Esophagus mucosa (tissue), 1 donor: ENCODE results near the gene SOX18. TPM values are rescaled to one million over a fixed set of nuclear protein-coding genes. Genes with fewer than 3 reads are reported as not detected.

ENCODE experiments used
- ATAC-seq: fragments of 200-7000 bp; cut with Tn5 transposase; one replicate; pipeline ENCODE4 v1.9.1; 2020
- total RNA-seq: library from RNA; stranded (reverse); gene quantifications from one replicate; pipeline ENCODE4 v1.2.4, GENCODE V29; 2023
- donor health status: DM: yes; HTN: yes; CAD: no.

SOX18 gene
- total RNA-seq, 1 donor from 2014 or later: 5.4 TPM

- ATAC-seq: no peak
Observed at GRCh38 chr20:64080013-64080812, 30.8 kb upstream of the SOX18 start, which contains the start of gene OPRL1. OPRL1 (plus strand) TSS chr20:64080082; CDS start chr20:64092721, 12,639 bp downstream.

- peak; percentile 22 for ATAC-seq
Observed at GRCh38 chr20:64079273-64080012, 30.0 kb upstream of the SOX18 start, which contains the start of gene RGS19. RGS19 (minus strand) TSS chr20:64079518; CDS start chr20:64076886, 2,632 bp downstream.

GRCh38 chr20:64078934-64079272 is 29.5 kb upstream of the SOX18 start:
- no peak for ATAC-seq

GRCh38 chr20:64077876-64078551 is 28.6 kb upstream of the SOX18 start:
- ATAC-seq: peak; percentile 15

- no peak for ATAC-seq
Observed at GRCh38 chr20:64077541-64077875, 28.1 kb upstream of the SOX18 start.

- peak; percentile 1 for ATAC-seq
Observed at GRCh38 chr20:64077094-64077493, 27.7 kb upstream of the SOX18 start.

GRCh38 chr20:64076061-64076997 is 26.9 kb upstream of the SOX18 start:
- ATAC-seq: no peak

GRCh38 chr20:64075556-64075955 is 26.1 kb upstream of the SOX18 start:
- no peak for ATAC-seq

- ATAC-seq: no peak
Observed at GRCh38 chr20:64074963-64075362, 25.5 kb upstream of the SOX18 start.

- ATAC-seq: peak; percentile 11
Observed at GRCh38 chr20:64074184-64074789, 24.8 kb upstream of the SOX18 start.

GRCh38 chr20:64073476-64074183 is 24.2 kb upstream of the SOX18 start:
- ATAC-seq: no peak

- no peak for ATAC-seq
Observed at GRCh38 chr20:64072498-64073063, 23.1 kb upstream of the SOX18 start.

GRCh38 chr20:64071341-64072332 is 22.2 kb upstream of the SOX18 start:
- ATAC-seq: no peak

GRCh38 chr20:64070244-64070993 is 21.0 kb upstream of the SOX18 start:
- no peak for ATAC-seq

GRCh38 chr20:64069614-64070243 is 20.3 kb upstream of the SOX18 start:
- ATAC-seq: no peak

GRCh38 chr20:64069209-64069613 is 19.8 kb upstream of the SOX18 start:
- ATAC-seq: no peak

GRCh38 chr20:64068386-64069208 is 19.2 kb upstream of the SOX18 start:
- ATAC-seq: no peak
